Uterus (tissue), 2 donors: ENCODE data around the gene TMEM239.

Source experiments
- CTCF ChIP-seq, 4 experiments: fragments of 200-600 bp in 2 of 4; fragments of 450-650 bp in 2 of 4; sonication (generic) in 2 of 4; IDR thresholded peaks; one replicate each; pipeline ENCODE4 v1.5.1; 2016 to 2019; ENCODE audit warnings: antibody characterized with exemption in 4 of 4, mild to moderate bottlenecking in 2 of 4, moderate library complexity in 1 of 4
- POLR2A ChIP-seq, 2 donors: fragments of 450-650 bp; IDR thresholded peaks; one replicate each; pipeline ENCODE4 v1.6.1; 2016; ENCODE audit warnings: antibody characterized with exemption in 2 of 2, mild to moderate bottlenecking in 1 of 2, moderate library complexity in 1 of 2

GRCh38 chr20:2767768-2768631, 48.2 kb upstream of the TMEM239 start:
- TF ChIP-seq CTCF (IDR thresholded peaks at IDR 0.05) (no peak), POLR2A (IDR thresholded peaks at IDR 0.05) (no peak)
